Measurements from ENCODE around the gene MUC21.

Gene MUC21

DNA sequence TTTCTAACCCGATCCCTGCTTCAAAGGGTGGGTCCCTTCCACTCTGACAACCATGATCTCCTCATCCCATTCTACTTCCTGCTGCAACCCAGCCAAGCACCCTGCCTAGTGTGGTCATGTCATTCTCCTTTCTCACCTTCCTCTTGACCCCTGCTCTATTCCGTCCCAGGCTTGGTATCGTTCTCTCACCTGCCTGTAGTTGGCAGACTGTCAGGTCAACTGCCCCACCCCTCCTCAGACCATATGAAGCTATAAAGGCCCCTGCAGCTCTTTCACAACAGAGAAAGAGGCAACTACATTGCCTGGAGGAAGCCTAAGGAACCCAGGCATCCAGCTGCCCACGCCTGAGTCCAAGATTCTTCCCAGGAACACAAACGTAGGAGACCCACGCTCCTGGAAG is at the start of gene MUC21:
Gene MUC21 (plus strand): TSS at position 280 of the 400 bp plus-strand sequence. CDS start 241 bp downstream, outside the sequence.
- in situ Hi-C loops (cut with MboI; ENCODE audit: low sequenced_read_pairs): no loop called here

DNA sequence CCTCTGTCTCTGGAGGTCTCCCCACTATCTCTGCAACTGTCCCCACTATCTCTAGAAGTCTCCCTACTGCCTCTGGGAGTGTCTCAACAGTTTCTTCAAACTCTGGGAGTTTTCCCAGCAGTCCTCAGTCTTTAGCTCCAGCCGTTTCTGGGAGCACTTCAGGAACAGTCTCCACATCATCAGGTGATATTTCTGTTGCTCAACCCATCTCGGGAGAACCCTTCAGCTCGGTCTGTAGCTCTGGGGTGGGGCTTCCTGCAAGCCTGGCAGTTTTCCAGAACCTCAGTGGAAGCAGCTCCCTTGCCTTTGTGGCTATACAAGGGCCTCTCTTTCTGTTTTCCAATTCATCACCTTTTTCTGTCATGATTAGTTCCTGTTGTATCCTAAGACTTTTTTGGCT is 48.5 kb upstream of the MUC21 start:
- in situ Hi-C loops (cut with MboI; ENCODE audit: low sequenced_read_pairs): no loop called here

DNA sequence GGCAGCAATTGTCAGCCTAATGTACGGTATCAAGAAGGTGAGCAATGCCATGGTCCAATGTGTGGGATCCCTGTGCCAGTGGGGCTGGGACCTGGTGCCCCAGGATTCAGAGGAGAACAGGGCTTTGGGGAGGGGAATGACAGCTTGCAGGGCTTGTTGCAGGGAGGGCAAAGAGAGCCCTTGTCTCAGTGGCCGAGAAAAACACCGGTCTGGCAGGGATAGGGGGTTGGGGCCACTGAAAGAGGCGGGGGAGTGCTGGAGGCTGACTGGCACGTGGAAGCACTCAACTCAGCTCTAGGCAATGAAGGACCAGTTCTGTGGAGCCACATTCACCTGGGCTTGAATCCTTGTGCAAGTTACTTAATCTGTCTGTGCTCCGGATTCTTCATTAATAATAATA is 46.3 kb upstream of the MUC21 start:
- in situ Hi-C loops (cut with MboI; ENCODE audit: low sequenced_read_pairs): no loop called here

DNA sequence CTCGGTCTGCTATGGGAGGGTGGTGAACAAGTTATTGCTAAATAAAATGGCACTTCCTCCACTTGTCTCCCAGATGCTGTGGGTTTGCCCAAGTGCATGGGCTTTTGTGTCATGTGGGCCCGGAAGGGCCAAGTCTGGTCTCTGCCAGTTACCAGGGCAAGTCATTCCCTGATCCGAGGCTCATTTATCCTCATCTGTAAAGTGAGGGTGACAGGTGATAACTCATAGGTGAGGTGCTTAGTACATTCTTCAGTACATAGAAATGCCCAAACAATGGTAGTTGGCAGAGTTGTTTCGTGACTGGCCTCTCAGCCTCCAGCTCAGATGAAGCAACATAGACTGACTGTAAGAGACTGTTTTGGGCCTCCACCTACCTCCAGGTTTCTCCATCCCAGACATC is 44.8 kb upstream of the MUC21 start:
- in situ Hi-C loops (cut with MboI; ENCODE audit: low sequenced_read_pairs): no loop called here

DNA sequence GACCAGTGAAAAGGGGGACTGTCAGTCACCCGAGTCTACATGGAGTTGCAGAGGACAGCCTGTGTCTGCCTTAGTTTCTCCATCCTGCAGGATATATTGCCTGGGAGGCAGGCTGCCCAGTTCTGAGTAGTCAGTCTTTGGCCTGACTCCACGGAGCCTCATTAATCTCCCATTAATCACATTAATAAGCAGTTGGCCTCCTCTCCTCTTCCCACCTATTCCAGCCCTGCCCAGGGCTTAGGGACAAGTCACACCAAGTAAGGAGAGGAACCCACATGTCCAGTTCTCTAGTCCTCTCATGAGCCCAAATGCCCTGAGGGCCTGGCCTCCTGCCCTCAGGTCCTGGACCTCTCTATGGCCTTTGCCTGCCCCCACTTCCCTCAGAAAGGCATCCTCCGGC is 44.0 kb upstream of the MUC21 start:
- in situ Hi-C loops (cut with MboI; ENCODE audit: low sequenced_read_pairs): no loop called here

DNA sequence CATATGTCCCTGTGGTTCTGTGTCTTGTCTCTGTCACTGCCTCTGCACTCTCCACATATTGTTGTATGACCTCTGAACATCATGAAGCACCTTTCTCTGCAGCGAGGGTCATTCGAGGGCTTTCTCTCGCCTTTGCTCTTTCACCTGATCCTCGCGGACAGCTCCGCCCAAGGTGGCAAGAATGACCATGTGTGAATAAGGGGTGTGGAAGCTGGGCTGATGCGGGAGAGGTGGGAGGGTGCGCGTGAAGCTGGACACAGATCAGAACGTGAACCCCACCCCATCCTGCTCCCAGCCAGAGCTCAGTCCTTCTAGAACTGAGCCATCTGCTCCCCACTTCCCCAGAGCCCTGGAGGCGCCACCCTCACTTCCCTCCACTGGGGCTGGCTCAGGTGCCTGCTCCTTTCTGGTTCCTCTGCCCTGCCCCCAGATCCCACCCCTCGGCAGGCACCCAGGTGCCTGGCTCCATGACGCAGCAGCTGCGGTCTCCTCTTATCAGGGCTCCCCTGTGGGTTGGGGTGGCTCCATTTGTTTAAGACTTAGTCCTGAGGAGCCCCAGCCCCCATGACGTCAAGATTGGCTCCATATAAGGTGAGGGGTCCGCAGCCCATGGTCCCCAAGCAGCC is 43.0 kb upstream of the MUC21 start, which contains the start of gene MUCL3:
Gene MUCL3 (plus strand): TSS at position 613 of the 626 bp plus-strand sequence. CDS start 27 bp downstream, outside the sequence.
- in situ Hi-C loops (cut with MboI; ENCODE audit: low sequenced_read_pairs): no loop called here

DNA sequence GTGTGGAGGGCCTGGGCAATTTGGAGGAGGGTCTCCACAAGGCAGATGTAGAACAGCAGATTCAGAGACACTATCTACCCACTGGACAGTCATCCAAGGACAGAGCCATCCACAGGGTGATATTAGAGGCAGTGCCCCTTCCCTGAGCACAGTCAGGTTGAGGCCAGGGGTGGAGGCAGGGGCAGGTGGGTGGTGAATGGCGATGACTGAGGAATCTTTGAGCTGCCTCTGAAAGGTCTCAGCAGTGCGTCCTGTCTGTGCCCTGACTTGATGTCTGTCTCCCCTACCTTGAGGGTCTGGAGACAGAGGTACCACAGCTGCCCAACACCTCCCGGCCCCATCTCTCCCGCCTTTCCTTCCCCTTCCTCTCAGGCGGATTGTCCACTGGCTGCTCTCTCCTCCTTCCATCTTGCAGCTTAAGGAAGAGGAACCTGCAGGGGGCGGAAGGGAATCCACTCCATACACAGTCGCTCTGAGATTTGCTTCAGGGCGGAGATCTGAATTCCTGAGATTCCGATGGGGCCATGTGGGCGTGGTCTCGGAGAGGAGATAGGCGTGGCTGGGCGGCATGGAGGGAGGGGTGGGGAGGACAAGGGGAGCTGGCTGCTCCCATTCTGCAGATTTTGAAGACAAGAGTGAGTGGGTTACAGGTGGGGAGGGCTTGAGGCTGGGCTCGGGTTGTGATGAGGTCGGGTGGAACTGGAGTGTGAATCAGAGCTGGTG is 41.0 kb upstream of the MUC21 start:
- in situ Hi-C loops (cut with MboI; ENCODE audit: low sequenced_read_pairs): no loop called here

DNA sequence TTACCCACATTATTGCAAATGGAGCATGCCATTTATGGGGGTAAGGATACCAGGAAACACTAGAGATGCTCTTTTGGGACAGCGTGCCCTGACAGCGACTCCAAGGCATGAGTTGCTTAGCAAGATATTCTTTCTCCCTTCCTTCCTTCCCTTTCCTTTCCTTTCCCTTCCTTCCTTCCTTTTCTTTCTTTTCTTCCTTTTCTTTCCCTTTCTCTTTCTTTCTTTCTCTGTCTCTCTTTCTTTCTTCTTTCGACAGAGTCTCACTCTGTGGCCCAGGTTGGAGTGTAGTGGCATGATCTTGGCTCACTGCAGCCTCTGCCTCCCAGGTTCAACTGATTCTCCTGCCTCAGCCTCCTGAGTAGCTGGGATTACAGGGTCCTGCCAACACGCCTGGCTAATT is 39.5 kb upstream of the MUC21 start:
- in situ Hi-C loops (cut with MboI; ENCODE audit: low sequenced_read_pairs): no loop called here

DNA sequence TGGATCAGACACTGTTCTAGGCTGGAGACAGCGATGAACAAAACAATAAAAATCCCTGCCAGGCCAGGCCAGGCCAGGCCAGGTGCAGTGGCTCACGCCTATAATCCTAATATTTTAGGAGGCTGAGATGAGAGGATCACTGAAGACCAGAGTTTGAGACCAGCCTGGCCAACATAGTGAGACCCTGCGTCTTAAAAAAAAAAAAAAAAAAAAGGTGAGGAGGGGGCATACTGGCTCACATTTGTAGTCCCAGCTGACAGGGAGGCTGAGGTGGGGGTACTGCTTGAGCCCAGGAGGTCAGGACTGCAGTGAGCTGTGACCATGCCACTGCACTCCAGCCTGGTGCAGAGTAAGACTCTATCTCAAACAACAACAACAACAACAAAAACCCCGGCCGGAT is 38.2 kb upstream of the MUC21 start:
- in situ Hi-C loops (cut with MboI; ENCODE audit: low sequenced_read_pairs): no loop called here

DNA sequence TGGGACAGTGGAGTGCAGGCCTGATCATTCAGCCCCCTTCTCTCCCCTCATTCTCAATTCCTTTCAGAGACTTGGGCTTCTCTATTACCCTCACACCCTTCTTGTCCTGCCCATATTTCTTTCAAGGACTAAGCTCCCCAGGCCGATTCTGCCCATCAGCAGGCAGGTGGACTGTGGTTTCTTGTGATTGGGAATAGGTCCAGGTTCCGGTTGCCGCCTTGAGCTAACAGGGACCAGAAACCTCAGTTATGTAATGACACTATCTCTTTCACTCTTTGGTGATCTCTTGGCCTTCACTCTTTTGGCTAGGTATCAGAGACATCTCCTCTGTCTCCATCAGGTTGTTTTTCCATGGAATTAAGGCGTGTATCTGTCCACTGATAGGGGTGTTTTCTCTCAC is 36.3 kb upstream of the MUC21 start:
- in situ Hi-C loops (cut with MboI; ENCODE audit: low sequenced_read_pairs): no loop called here

DNA sequence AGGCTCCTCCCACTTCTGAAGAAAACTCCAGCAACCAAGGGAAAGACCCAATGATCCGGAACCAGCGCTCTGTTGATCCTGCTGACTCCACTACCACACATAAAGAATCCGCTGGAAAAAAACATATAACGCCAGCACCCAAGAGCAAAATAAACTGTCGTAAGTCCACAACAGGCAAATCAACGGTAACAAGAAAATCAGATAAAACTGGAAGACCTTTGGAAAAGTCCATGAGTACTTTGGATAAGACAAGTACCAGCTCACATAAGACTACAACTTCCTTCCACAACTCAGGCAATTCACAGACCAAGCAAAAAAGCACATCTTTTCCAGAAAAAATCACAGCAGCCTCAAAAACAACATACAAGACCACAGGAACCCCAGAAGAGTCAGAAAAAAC is 34.7 kb upstream of the MUC21 start:
- in situ Hi-C loops (cut with MboI; ENCODE audit: low sequenced_read_pairs): no loop called here

DNA sequence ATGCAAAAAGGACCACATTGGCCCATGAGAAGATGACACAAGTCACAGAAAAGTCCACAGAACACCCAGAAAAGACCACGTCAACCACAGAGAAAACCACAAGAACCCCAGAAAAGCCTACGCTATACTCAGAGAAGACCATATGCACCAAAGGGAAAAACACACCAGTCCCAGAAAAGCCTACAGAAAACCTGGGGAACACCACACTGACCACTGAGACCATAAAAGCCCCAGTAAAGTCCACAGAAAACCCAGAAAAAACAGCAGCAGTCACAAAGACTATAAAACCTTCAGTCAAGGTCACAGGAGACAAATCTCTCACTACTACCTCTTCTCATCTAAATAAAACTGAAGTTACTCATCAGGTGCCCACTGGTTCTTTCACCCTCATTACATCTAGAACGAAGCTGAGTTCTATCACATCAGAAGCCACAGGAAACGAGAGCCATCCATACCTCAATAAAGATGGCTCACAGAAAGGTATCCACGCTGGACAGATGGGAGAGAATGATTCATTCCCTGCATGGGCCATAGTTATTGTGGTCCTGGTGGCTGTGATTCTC is 31.5 kb upstream of the MUC21 start:
- in situ Hi-C loops (cut with MboI; ENCODE audit: low sequenced_read_pairs): no loop called here

DNA sequence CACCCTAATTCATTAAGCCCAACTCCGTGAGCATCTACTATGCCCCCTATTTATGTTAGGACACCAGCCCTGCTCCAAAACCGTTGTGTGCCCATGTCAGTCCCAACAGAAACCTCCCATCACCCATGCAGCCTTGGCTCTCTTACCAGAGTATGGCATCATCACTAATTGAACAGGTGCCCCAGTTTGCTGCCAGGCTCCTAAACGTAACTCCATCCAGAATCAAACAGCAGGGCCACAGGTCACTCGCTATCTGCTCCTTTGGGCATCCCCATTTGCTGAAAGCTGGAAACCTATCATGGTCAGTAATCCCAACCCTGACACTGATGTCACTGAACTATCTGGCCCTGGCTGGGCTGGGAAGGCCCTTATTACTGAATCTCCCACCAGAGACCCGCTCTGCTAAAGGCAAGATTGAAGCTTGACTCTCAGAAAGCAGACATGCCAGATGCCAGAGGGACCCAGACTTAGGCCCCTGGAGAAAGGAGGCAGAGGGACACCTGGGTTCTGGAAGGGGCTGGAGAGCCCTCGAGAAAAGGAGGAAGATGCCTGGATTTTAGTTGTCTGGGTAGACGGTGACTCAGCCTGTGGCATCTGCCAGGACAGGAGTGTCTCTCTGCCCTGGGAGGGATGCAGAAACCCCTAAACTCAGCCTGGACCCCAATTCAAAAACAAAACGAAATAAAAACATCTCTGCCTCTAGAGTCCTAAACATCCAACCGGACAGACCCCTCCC is 28.7 kb upstream of the MUC21 start:
- in situ Hi-C loops (cut with MboI; ENCODE audit: low sequenced_read_pairs): no loop called here

DNA sequence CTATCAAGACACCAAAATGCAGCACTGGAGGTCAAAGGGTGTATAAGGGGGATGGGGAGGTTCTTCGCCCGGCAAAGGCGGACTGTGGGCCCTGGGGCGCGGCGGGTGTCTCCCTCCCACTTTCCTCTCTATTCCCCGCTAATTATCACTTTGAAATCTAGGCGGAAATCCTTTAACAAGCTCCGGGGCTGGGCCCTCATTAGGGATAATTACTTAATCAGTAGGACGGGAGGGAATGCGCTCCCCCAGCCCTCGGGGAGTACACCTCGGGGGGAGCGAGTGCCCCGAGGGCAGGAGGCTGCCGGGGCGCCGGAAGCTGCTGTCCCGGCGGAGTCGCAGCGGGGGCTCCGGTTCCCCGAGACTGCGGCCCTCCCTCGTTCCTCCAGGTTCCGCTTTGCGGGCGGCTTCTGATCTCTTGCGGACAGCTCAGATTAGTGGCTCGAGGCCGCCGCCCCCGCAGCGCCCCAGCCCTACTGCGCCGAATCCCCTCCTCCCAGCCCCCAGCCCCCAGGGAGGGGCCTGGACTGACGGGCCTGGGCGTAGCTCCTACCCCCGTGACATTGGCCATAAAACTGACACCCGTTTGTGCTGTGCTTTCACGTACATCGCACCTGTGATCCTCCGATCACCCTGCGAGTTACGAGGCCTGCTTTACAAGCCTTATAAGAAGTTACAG is 28.0 kb upstream of the MUC21 start:
- in situ Hi-C loops (cut with MboI; ENCODE audit: low sequenced_read_pairs): no loop called here

DNA sequence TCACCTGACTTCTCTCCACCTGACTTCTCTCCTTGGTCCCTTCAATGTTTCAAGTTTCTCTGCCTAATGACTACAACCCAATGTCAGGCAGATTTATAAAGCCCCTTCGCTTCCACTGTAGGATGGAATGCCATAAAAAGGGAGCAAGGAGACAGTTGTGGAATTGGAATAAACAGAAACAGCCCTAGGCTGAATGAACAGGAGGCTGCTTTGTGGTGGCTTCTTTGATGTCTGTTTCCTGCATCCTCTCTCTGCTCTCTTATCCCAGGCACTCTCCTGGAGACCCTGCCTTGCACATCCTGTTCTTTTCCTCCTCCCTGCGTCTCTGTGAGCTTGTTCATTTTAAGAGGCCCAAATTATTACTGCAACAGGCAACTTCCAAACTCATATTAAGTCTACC is 25.8 kb upstream of the MUC21 start:
- in situ Hi-C loops (cut with MboI; ENCODE audit: low sequenced_read_pairs): no loop called here

DNA sequence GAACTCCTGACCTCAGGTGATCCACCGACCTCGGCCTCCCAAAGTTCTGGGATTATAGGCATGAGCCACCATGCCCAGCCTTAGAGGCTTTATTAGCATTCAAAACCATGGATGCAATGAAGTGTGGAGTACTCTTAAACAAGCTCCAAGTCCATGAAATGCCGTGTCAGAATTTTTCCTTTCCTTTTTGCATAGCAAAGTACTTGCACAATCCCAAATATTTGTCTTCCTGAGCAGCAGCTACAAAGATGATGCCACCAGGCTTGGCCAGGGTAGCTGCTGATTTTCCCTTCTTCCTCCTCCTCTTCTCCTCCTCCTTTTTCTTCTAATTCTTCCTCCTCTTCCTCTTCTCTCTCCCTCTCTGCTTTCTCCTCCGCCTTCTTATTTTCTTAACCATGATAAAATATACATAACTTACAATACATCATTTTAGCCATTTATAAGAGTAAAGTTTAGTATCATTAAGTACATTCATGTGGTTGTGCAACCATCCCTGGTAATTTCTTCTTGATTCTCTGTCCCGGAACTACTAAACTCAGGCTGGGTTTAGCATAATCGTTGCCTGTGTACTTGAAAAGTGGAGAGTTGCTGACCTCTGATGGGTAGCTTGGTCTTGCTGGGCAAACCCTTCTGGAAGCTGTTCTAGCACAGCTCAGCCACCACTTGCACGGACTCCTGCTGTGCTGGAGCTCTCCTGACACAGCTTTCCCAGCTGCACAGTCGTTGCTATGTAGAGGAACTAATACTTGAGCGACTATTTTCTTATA is 22.4 kb upstream of the MUC21 start:
- in situ Hi-C loops (cut with MboI; ENCODE audit: low sequenced_read_pairs): no loop called here

DNA sequence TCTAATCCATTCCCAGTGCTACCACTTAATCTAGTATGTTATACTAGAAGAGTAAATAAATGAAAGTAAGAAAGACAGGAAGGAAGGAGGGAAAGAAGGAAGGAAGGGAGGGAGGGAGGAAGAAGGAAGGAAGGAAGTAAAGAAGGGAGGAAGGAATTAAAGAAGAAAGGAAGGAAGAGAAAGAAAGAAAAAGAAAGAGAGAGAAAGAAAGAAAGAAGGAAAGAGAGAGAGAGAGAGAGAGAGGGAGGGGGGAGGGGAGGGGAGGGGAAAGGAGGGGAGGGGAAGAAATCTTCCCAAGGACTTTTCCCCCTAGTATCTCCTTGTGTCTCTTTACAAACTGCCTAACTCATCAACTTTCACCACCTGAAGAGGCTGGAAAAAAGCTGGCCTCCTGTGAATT is 20.8 kb upstream of the MUC21 start:
- in situ Hi-C loops (cut with MboI; ENCODE audit: low sequenced_read_pairs): no loop called here

DNA sequence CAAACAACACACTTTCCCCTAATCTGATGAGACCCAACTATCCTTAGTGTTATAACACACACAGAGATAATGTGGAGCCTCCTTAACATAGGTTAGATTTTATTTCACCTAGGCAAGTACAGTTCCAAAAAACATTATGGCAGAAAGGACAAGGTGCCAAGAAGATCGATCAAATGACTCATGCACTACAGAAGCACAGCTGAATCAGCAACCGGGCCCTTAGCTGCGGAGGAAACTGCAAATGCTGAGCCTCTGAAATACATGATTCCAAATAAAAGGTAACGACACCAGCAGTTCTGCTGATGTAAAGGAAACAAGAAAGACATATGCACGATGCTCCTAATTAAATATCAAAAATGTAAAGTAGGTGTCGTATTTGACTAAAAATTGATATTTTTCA is 19.9 kb upstream of the MUC21 start:
- in situ Hi-C loops (cut with MboI; ENCODE audit: low sequenced_read_pairs): no loop called here

DNA sequence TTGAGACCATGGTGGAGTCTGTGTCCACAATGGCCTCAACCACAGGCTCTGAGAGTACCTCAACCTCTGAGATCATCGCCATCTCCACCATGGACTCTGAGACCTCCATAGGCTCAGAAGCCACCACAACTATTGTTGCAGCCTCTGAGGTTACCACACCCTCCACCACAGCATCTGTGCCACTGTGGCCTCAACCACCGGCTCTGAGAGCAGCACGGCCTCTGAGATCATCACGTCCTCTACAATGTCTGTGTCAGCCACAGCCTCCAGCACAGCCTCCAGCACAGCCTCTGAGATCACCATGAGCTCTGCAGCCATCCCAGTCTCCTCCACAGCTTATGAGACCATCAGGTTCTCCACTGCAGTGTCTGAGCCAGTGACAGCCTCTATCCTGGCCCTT is 19.4 kb upstream of the MUC21 start:
- in situ Hi-C loops (cut with MboI; ENCODE audit: low sequenced_read_pairs): no loop called here

DNA sequence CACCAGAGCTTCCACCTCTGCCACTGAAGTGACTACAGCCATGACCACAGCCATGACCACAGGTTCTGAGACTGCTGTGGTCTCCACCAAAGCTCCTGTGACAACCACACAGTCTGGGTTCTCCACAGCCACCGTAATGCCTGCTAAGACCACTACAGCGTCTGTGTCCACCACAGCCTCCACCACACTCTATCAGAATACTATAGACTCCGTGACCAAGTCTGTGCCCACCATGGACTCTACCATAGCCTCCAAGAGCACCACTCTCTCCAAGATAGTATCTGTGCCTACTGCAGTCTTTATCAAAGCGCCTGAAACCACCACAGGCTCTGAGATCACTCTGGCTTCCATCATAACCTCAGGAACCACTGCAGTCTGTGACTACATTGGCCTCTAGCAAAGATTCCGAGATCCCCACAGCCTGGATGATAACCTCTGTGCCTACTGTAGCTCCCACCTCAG is 18.3 kb upstream of the MUC21 start:
- in situ Hi-C loops (cut with MboI; ENCODE audit: low sequenced_read_pairs): no loop called here
